Activated T-helper 1 cell treated with anti-CD3 and anti-CD28 coated beads, Interleukin-2, amount 50 U/mL, for 16 hours (primary cell): ENCODE measurements around the gene GPS1.
A peak's percentile ranks its signal among the peaks of the same experiment; 100 is the strongest.

Source experiments
- DNase-seq, 2 donors: peaks; one replicate each; pipeline ENCODE4 v3.0.0-alpha.2; 2020; ENCODE audit warnings: low read depth in 1 of 2, low spot score in 1 of 2

The GPS1 gene

DNA sequence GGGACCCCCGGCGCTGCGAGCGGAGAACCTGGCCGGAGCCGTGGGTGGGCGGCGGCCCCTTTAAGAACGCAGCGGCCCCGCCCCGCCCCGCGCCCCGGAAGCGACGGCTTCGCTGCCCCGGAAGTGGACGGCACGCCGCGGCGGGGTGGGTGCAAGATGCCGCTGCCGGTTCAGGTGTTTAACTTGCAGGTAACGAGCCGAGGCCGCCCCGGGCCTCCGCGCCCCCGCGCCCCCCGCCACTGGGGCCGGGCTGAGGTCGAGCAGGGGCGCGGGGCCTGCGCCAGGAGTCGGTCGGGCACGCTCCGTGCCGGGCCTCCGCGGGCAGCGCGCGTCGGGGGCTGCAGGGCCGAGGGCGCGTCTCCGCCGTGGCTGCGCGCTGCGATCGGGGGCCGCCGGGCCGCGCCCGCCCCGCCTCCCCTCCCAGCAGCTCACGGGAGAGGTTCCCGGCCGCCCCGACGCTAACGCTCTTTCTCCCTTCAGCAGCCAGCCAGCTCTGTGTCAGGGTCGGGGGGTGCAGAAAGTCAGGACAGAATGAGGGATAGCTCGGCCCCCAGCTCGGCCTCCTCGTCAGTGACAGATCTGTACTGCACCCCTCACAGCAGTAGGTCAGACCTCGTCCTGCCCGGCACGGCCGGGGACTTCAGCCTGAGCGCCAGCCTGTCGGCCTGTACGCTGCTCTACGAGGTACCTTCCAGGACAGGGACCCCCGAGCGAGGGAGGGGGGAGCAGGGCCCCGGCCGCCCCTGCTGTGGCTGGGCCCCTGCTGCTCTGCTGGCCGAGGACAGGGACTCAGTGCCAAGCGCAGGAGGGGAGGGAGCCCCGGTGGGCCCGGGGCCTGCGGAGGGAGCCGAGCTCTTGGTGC, at the start of gene GPS1, which contains the start of gene RFNG:
TSS of gene GPS1 (plus strand) at position 123 of the 862 bp plus-strand sequence. CDS start at position 157, 34 bp downstream.
TSS of gene RFNG (minus strand) at position 36 of the 862 bp plus-strand sequence. CDS start 45 bp downstream, outside the sequence.
- peak; percentile 64 to 77 for DNase-seq

DNA sequence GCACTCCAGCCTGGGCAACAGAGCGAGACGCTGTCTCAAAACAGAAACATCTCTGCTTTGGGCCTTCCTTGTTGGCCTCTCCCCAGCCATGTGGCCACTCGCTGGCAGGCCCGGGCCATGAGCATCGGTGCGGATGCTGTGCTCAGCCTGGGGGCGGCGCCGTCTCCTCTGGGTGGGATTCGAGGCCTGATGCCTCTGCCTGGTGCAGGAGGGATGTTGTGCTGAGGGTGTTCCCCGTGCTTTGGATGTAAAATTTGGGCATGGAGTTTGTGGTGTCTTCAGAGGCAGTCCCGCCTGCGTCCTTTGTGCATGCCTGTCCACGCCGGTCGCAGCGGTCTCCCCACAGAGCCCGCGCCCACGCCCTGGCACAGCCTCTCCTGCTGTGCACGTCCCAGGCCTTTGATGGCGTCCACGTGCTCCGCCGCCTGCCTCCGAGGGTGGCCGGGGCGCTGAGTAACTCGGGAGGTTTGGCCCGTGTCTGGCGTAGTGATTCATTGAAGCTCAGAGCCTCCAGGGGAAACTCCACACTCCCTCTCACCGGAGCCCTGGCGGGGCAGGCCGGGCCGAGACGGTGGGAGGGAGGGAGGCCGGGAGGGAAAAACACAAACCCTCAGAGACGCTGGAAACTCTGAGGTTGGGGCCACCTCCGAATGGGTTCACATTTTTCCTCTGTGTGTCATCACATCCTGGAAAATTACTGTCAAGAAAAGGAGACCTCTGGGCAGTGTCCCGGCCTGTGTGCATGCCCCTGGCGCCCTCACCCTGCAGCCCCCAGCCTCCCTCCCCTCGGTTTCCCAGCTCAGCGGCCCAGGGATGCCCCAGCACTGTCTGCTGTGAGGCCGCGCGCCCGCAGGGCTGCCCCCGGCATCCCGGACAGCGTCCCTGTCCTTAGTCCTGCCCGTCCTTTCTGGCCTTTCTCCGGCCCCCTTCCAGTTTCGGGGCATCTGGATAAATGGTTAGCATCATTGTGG, 48.0 kb upstream of the GPS1 start:
- DNase-seq: no peak

DNA sequence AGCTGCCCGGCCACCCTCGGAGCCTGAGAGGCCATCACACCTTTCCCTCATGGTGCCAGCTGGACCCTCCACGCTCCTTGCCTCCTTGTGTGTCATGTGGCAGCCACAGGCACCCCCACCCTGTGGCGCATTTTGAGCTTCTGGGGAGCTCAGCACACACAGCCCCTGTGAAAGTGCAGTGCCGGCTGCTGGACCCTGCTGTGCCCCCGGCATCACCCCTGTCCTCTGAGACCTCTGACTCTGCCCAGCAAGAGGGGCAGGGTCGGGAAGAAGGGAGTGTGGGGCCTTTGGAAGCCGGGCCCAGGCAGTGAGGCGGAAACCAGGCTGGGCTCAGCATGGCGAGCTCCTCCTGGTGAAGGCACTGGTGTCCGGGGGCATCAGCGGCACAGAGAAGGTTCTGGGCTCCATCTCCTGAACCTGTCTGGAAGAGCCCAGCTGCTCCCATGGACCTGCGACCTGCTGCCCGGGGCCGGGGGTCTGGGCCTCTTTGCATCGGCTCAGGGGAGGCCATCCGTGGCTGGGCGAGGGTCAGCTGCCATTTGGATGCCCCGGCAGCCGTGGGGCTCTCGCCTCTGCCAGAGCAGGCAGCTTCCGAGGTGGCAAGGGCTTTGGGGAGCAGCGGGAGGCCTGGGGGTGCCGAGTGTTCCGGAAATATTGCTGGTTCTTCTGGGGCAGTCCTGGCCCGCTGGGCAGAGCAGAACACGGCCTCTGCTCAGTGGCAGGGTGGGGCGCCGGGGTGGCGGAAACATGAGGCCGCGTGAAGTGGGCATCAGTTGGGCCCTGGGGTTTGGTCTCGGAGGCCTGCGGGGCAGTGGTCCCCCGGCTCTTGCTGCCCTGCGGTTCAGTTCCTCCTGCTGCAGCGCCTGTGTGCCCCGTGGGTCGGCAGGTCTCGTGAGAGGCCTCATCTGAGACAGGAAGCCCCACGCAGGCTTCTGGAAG, 46.9 kb upstream of the GPS1 start:
- DNase-seq: no peak

DNA sequence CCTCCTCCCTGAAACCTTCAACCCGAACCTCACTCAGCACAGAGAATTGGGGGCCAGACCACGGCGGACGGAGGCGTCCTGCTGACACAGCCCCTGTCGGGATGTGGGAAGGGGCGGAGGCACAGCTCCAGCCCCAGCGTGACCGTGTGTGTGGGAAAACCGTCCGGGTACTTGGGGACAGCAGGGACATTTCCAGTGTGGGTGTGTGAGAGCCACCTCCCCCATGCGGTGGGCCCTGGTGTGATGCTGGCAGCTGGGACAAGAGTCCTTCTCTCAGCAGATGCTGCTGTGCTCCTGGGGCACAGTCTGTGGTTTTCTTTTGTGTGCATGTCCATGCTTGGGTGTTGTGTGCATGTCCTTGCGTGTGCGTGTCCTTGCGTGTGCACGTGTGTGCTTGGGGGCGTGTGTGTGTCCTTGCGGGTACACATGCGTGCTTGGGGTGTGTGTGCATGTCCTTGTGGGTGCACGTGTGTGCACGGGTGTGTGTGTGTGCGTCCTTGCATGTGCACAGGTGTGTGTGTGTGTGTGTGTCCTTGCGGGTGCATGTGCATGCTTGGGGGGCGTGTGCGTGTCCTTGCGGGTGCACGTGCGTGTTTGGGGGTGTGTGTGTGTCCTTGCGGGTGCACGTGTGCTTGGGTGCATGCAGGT, 45.9 kb upstream of the GPS1 start:
- no peak for DNase-seq

DNA sequence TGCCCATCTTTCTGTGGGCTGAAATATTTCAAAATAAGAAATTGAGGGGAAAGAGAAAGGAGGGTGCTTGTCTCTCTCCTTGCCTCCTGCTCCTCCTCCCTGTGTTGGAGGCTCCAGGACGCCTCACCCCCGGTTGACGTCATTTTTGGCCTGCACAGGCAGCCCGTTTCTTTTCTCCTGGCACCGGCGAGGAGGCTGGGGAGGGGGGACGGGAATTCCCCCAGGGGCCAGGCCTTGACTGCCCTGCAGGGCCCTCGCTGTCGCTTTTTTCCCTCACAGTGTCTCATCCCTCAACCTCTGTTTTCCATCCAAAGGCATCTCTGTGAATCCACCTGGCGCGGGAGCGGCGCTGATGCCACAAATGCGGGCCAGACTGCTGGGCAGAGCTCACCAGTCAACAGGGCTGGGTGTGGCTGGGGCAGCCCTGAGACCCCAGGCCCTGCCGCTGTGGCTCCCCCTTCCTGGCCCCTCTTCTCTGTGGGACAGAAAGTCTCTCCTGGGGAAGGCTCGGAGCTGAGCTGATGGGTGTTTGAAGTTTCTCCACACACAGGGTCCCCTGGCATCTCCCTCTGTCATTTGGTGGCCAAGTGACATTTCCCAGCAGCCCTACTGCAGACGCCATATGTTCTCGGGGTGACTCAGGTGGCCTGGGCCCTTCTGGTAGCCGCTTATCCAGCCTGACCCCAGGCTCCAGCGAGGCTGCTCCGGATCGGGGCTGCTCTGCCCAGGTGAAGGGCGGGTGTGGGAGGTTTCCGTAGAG, 45.0 kb upstream of the GPS1 start:
- no peak for DNase-seq

DNA sequence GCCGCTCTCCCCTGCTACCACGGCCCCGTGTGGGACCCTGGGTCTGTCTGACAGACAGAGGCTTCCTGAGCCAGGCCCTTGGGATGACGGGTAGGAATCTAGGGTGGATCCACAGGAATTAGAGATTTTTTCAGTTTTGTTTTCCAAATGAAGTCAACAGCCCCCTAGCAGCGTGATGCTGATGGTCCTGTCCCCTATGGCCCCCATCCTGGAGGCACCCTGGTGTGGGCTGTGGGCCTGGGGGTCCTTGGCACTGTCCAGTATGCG, 44.5 kb upstream of the GPS1 start:
- no peak for DNase-seq

DNA sequence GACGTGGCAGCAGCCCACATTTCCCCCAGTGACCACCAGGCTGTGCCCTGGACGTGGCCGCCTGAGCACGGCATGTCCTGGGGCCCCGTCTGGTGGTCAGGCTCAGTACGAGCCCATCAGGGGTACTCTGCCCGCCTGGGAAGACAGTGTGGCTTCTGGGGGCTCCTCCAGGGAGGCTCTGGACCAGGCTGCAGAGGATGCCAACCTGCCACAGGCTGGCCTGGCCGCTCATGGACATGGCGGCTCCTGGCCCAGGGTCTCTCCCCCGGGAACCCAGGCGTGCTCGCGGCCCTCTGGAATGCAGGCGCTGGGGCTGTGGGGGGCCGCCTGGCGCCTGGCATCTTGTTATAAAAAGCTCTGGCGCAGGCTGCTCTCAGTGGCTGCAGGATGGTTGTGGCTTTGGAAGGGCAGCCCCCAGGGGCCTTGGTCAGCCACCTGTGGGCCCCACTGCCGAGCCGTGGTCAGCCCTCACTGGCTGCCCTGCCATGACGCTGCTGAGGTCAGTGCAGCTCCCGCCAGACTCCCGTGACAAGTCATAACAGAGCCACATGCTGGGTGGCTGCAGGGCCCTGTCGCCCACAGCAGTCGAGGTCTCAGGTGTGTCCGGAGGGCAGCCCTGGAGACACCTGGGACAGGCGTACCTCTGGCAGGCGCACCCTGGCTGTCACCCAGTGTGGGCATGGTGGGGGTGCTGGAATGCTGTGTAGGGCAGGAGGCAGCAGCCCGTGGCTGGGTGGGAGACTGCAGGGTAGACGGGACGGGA, 44.0 kb upstream of the GPS1 start:
- no peak for DNase-seq

DNA sequence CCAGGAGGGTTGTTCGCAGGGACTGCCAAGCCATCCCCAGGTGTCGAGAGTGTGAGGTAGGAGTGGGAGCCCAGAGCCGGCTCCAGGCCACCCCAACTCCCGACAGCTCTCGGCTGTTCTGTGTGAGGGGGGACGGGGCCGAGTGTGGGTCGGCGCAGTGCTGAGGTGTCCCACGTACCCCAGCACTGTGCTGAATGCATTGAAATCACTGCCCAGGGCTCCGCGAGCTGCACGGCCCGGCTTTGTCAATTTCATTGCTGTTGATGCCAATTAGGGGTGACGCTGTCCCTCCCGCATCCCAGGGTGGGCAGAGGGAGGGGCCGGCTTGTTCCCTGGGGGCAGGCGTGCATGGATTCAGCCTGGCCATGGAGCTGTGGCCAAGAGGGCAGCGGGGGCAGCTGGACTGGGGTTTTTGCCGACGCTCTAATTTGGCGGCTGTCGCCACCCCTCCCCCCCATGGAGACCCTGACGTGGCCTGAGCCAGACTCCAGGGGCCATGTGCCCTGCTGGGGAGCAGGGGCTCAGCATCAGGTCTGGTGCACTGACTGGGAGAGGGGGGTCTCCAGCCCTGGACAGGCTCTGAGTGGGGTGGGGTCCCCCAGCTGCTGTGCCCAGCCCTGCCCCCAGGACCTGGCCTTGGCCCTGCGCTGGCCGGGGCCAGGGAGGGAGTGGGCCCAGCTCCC, 43.3 kb upstream of the GPS1 start:
- no peak for DNase-seq

DNA sequence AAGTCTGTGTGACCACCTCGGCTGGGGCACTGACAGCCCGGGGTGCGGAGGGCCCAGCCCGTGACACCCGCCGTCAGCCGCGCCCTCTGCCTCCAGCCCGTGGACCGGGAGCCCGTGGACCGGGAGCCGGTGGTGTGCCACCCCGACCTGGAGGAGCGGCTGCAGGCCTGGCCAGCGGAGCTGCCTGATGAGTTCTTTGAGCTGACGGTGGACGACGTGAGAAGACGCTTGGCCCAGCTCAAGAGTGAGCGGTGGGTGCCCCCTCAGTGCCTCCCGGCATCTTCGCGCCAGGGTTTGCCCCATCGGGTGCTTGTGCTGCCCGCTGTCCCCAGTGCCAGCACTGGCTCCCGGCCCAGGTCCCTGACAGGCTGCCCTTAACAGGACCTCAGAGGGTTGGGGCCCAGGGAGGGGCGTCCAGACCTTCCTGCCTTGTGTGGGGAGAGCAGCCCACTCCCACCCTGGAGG, 42.7 kb upstream of the GPS1 start:
- DNase-seq: no peak

DNA sequence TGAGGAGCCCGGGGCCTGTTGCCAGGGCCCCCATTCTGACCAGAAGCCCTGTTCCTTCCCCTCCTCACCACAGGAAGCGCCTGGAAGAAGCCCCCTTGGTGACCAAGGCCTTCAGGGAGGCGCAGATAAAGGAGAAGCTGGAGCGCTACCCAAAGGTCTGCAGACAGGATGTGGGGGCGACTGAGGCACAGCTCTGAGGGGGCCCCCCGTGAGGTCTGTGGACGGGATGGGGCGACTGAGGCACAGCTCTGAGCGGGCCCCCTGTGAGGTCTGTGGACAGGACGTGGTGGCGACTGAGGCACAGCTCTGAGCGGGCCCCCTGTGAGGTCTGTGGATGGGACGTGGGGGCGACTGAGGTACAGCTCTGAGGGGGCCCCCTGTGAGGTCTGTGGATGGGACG, 42.3 kb upstream of the GPS1 start:
- no peak for DNase-seq

DNA sequence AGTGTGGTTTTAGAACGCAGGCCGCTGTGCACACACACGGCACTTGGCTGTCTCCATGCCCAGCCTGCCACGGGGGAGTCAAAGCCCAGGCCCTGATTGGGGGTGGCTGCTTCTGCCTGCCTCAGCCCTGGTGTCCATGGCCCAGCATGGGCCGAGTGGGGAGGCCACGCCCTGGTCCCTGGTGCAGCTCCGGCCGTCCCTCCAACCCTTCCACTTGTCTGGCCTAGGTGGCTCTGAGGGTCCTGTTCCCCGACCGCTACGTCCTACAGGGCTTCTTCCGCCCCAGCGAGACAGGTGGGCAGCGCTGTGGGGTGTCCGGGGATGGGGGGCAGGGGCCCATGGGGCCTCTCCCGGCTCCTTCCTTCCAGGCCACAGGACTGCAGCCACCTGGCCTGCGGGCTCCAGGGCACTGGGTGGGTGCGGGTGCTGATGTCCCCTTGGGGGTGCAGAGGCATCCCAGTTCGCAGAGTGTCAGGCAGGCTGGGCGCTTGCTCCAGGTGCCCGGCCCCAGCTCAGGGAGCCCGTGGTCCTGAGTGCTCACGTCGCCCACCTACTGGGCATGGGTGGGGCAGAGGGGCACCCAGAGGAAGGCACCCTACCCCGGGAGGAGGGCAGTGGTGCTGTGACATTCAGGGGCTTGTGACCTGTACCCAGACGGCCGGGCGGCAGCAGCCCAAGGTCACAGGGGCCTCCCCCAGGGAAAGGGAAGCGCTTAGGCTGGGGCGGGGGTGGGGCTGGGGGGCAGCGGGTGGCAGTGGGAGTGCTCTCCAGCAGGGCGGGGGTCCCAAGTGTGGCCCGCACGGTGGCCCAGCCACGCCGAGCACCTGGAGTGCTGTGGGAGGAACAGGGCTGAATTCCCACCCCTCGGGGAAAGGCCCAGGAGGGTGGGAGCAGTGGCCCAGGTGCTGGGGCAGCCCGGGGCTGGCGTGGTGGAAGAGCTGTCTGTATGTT, 40.8 kb upstream of the GPS1 start:
- no peak for DNase-seq

DNA sequence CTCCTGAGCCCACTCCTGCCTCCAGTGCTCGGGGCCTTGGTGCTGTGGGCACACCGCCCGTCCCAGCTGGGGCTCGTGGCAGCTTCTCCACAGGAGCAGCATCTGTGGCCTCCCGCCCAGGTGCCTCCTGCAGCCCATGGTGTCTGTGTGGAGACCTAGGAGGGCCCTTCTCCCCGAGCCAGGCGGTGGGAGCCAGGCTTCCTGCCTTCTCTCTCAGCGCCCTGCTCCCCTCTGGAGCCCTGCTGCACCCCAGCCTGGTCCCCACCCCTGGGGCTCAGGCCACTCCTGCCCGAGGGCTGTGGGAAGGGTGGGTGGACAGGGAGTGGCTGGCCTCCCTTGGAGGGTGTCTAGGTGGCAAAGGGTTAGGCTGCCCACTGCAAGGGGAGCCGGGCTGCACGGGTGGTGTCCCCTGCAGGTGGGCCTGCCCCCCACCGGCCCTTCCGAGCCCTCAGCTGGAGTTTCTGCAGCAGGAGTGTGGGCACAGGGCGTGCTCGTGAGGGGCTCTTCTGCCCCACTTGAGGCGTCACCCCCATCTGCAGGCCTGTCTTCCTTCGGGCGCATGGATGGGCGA, 40.0 kb upstream of the GPS1 start:
- DNase-seq: no peak

DNA sequence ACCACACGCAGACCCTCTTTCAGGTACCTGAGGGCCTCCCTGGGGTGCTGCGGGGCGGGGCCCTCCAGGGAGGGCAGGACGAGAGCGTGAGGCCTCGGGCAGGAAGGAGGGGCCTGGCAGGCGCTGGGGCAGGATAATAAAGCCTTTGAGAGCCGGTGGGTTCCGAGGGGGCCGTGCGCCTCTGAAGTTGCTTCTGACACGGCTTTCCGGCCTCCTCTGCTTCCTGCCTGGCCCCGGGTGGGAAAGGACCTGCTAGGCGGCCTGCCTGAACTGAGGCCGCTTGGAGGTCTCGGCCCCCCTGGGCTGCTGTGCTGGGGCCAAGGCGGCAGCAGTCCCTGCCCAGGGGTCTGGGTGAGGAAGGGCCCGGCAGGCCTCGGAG, 39.4 kb upstream of the GPS1 start:
- DNase-seq: no peak

DNA sequence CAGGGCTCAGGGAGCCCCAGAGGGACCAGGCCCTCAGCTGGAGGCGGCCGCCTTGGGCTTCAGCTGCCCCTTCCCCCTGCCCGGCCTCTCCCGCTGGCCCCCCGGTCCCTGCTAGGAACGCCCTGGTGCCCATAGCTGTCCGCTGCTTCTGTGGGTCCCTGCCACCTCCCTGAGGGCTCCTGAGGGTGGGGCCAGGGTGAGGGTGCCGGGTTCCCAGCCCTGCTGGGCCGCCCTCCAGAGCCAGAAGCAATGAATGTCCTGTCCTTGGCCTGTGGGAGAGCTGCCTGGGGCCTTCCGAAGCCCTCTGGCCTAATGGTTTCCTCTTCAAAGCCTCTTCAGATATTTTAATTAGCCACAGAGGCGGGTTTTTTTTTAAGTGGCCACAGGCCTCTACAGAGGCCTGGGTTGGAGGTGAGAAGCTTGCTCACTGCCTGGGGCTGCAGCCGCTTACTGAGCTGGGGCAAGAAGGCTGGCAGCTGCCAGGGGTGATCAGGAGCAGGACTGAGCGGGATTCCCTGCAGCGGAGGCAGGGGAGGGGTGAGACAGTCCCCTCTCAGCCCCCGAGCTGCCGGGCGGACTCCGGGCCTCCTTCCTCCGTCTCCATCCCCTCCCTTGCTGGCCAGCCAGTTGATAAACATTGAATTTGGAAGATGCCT, 38.9 kb upstream of the GPS1 start:
- DNase-seq: no peak

DNA sequence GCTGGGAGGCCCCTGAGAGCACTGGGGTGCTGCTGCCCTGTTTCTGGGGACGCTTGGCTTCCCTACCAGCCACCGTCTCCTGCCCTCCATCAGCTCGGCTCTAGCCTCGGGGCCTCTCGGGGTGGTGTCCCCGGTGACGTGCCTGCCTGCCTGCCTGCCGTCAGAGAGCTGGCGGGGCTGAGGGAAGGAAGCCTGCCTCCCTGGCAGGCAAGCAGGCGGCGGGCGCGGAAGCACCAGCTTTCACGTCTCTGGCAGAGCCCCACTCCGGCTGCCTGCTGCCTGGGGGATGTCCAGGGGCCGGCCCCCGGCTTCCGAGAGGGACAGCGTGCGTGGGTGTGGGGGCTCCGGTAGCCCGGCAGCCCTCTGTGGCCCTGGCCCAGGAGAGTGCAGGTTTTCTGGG, 38.4 kb upstream of the GPS1 start:
- DNase-seq: no peak

DNA sequence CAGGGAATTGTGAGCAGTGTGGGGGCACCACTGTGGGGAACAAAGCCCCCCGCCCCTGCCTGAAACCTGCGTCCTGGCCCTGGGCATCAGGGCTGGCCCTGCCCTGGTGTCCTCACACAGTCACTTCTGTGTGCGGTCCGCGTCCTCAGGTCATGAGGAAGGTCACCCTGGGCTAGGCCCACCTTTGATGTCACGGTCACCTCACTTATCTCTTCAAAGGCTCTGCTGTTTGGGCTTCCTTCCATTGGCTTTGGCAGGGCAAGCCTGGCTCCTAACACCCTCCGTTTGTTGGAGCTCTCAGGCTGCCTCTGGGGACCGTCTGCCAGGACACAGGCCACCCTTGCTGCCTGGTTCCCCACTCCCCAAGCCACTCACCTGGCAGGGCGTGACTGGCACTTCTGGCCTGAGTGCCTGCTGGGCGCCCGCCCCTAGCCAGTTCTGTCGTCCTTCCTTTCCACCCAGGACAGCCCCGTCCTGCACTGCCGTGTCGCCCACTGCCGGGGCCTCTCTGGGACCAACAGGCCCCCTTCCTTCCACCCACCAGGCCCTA, 37.9 kb upstream of the GPS1 start:
- no peak for DNase-seq
